B cell (primary cell): ENCODE results near the gene AQP4.

Experiments
- EZH2 ChIP-seq: IDR thresholded peaks from 2 replicates; pipeline ENCODE4 v1.6.1; 2012; ENCODE audit warnings: borderline replicate concordance, low read depth, mild to moderate bottlenecking, moderate library complexity, low read length; ENCODE audit not compliant: insufficient read depth, poor library complexity, severe bottlenecking
- TF ChIP-seq, protein P1 (sequence below): fragments of 200-600 bp; IDR thresholded peaks from one replicate; pipeline ENCODE4 v1.8.0; 2022; ENCODE audit warnings: antibody characterized with exemption, mild to moderate bottlenecking

DNA sequence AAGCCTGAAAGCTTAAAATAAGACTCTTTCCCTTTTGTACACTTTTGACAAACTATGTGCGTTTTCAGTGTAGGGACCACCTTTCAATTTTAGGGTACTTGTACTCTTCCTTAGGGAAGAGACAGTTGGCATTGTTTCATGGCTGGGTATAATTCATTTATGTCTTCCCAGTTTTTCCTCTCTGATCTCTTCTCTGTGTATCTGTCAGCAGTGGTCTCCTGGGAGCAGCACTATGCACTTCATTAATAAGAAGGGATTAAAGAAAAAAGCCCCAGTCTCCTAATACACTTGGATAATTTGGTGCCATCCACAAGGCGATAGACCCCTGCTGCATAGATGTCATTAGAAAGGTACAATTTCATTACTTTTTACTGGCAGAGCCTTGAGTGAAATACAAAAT, 12.1 kb downstream of the AQP4 start:
- TF ChIP-seq, protein P1, sequence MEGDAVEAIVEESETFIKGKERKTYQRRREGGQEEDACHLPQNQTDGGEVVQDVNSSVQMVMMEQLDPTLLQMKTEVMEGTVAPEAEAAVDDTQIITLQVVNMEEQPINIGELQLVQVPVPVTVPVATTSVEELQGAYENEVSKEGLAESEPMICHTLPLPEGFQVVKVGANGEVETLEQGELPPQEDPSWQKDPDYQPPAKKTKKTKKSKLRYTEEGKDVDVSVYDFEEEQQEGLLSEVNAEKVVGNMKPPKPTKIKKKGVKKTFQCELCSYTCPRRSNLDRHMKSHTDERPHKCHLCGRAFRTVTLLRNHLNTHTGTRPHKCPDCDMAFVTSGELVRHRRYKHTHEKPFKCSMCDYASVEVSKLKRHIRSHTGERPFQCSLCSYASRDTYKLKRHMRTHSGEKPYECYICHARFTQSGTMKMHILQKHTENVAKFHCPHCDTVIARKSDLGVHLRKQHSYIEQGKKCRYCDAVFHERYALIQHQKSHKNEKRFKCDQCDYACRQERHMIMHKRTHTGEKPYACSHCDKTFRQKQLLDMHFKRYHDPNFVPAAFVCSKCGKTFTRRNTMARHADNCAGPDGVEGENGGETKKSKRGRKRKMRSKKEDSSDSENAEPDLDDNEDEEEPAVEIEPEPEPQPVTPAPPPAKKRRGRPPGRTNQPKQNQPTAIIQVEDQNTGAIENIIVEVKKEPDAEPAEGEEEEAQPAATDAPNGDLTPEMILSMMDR = no peak
- TF ChIP-seq EZH2 = no peak
